ENCODE measurements around the gene MEI1. TPM values are rescaled to one million over a fixed set of nuclear protein-coding genes. Genes with fewer than 3 reads are reported as not detected.

The MEI1 gene
- total and polyA plus RNA-seq, 4 donors = 3.4 to 18.0 (median 6.7) TPM

DNA sequence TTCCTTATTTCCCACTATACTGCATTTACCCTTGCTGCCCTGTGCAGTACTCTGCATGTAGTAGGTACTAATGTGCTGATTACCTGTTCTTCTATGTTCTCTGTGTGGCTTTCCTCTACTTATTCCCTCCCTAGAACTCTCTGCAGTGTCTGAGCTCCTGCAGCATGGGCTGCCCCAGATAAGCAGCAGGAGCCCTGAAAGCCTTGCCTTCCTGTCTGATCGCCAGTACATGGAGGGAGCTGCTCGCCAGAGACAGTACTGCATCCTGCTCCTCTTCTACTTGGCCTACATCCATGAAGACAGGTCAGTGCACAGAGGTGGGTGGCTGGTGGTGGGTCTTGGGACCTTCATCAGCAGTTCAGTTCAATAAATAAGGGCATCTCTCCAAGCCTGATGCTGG lies 58.9 kb downstream of the MEI1 start:
- H3K27me3 ChIP-seq (ENCODE audit: control insufficient read depth in 3 of 3, insufficient read depth in 3 of 3, low read length in 2 of 3) = no peaks in the 10 kb centered on the region
- H3K4me3 ChIP-seq = no peak overlapping the region
- H3K9ac ChIP-seq (ENCODE audit: insufficient read depth in 1 of 2, low read length in 2 of 2) = no peak overlapping the region
- no peaks in the 10 kb centered on the region for H3K36me3 ChIP-seq (ENCODE audit: control insufficient read depth in 4 of 4, insufficient read depth in 4 of 4, low read length in 4 of 4)
- H3K4me1 ChIP-seq (ENCODE audit: control insufficient read depth in 5 of 5, insufficient read depth in 5 of 5, low read length in 5 of 5) = no peaks in the 10 kb centered on the region
- TF ChIP-seq, protein P1, sequence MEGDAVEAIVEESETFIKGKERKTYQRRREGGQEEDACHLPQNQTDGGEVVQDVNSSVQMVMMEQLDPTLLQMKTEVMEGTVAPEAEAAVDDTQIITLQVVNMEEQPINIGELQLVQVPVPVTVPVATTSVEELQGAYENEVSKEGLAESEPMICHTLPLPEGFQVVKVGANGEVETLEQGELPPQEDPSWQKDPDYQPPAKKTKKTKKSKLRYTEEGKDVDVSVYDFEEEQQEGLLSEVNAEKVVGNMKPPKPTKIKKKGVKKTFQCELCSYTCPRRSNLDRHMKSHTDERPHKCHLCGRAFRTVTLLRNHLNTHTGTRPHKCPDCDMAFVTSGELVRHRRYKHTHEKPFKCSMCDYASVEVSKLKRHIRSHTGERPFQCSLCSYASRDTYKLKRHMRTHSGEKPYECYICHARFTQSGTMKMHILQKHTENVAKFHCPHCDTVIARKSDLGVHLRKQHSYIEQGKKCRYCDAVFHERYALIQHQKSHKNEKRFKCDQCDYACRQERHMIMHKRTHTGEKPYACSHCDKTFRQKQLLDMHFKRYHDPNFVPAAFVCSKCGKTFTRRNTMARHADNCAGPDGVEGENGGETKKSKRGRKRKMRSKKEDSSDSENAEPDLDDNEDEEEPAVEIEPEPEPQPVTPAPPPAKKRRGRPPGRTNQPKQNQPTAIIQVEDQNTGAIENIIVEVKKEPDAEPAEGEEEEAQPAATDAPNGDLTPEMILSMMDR (IDR thresholded peaks at IDR 0.05; ENCODE audit: control extremely low read depth, extremely low read depth) = no peak
- no peak overlapping the region for H3K27ac ChIP-seq (ENCODE audit: low read depth in 1 of 2, low read length in 1 of 2)
- ATAC-seq (ENCODE audit: insufficient read depth, low FRiP score) = no peak
- H3K9me3 ChIP-seq (ENCODE audit: control insufficient read depth in 4 of 4, insufficient read depth in 3 of 4, low read length in 3 of 4) = no peaks in the 10 kb centered on the region
- 76 to 82% methylated on average over 2 of the region's 2 CpGs for WGBS, 2 donors
- DNase-seq = no peak

DNA sequence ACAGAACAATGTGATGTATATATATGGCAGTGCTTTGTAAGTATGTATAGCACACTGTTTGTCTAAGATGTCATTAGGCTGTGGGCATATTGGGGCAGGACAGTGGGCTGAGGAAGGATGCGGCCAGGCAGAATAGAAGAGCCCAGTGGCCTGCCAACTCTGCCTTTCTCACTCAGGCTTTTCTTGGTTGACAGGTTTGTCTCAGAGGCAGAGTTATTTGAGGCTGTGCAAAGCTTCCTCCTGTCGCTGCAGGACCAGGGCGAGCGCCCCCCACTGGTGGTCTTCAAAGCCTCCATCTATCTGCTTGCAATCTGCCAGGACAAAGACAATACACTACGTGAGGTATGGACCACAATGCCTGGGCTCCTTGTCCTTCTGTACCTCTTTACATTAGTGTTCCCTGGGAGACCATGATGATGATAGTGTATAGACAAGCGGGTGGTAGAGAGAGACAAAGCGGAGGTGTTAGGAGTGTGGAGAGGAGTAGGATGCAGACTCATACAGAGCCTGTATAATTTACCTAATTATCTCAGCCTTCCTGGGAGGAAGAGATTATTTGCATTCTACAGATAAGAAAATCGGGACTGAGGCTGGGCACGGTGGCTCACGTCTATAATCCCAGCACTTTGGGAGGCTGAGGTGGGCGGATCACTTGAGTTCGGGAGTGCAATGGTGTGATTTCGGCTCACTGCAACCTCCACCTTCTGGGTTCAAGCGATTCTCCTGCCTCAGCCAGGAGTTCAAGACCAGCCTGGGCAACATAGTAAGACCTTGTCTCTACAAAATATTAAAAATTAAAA lies 63.9 kb downstream of the MEI1 start:
- no peaks in the 10 kb centered on the region for H3K27me3 ChIP-seq (ENCODE audit: control insufficient read depth in 3 of 3, insufficient read depth in 3 of 3, low read length in 2 of 3)
- ATAC-seq (ENCODE audit: insufficient read depth, low FRiP score) (no peak), DNase-seq (peak in 2 of 3 donors; percentile 15 to 22)
- 65 to 73% methylated on average over 14 of the region's 14 CpGs for WGBS, 2 donors
- H3K4me1 ChIP-seq (ENCODE audit: control insufficient read depth in 5 of 5, insufficient read depth in 5 of 5, low read length in 5 of 5) = peaks cover 0 to 1% (median 0%) of the 10 kb centered on the region in 5 donors
- TF ChIP-seq, protein P1 (IDR thresholded peaks at IDR 0.05; ENCODE audit: control extremely low read depth, extremely low read depth) = no peak
- H3K27ac ChIP-seq (ENCODE audit: low read depth in 1 of 2, low read length in 1 of 2) = no peak overlapping the region
- no peaks in the 10 kb centered on the region for H3K36me3 ChIP-seq (ENCODE audit: control insufficient read depth in 4 of 4, insufficient read depth in 4 of 4, low read length in 4 of 4)
- H3K9me3 ChIP-seq (ENCODE audit: control insufficient read depth in 4 of 4, insufficient read depth in 3 of 4, low read length in 3 of 4) = no peaks in the 10 kb centered on the region
- no peak overlapping the region for H3K9ac ChIP-seq (ENCODE audit: insufficient read depth in 1 of 2, low read length in 2 of 2)
- no peak overlapping the region for H3K4me3 ChIP-seq

DNA sequence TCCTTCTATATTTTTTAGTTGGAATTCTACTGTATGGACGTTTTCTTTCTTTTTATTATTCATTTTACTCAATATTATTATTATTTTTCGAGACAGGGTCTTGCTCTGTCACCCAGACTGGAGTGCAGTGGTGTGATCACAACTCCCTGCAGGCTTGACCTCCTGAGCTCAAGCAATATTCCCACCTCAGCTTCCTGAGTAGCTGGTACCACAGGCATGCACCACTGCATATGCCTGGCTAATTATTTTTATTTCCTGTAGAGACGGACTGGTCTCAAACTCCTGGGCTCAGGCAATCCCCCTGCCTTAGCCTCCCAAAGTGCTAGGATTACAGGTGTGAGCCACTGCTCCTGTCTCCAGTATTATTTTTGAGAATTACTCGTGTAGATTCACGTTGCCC lies 67.2 kb downstream of the MEI1 start:
- no peak overlapping the region for H3K4me3 ChIP-seq
- H3K4me1 ChIP-seq (ENCODE audit: control insufficient read depth in 5 of 5, insufficient read depth in 5 of 5, low read length in 5 of 5) = peaks cover 0 to 1% (median 0%) of the 10 kb centered on the region in 5 donors
- H3K9me3 ChIP-seq (ENCODE audit: control insufficient read depth in 4 of 4, insufficient read depth in 3 of 4, low read length in 3 of 4) = no peaks in the 10 kb centered on the region
- TF ChIP-seq, protein P1 (IDR thresholded peaks at IDR 0.05; ENCODE audit: control extremely low read depth, extremely low read depth) = no peak
- DNase-seq = no peak
- ATAC-seq (ENCODE audit: insufficient read depth, low FRiP score) = no peak
- no peak overlapping the region for H3K27ac ChIP-seq (ENCODE audit: low read depth in 1 of 2, low read length in 1 of 2)
- no peaks in the 10 kb centered on the region for H3K36me3 ChIP-seq (ENCODE audit: control insufficient read depth in 4 of 4, insufficient read depth in 4 of 4, low read length in 4 of 4)
- no peaks in the 10 kb centered on the region for H3K27me3 ChIP-seq (ENCODE audit: control insufficient read depth in 3 of 3, insufficient read depth in 3 of 3, low read length in 2 of 3)
- H3K9ac ChIP-seq (ENCODE audit: insufficient read depth in 1 of 2, low read length in 2 of 2) = no peak overlapping the region
- WGBS, 2 donors = 64 to 80% methylated on average over 5 of the region's 5 CpGs

Data from lung (tissue), 12 donors.